ENCODE results near the gene ASAP2.

ASAP2 gene

GRCh38 chr2:9364791-9365497, 158.3 kb downstream of the ASAP2 start:
- TF ChIP-seq CTCF (IDR thresholded peaks at IDR 0.05), result no peak

- TF ChIP-seq CTCF (IDR thresholded peaks at IDR 0.05), result no peak
These were observed 158.9 kb downstream of the ASAP2 start for GRCh38 chr2:9365498-9366019.

GRCh38 chr2:9366026-9366425, 159.4 kb downstream of the ASAP2 start:
- no peak for TF ChIP-seq CTCF (IDR thresholded peaks at IDR 0.05)

GRCh38 chr2:9370746-9371145, 164.1 kb downstream of the ASAP2 start:
- no peak for TF ChIP-seq CTCF (IDR thresholded peaks at IDR 0.05)

GRCh38 chr2:9373047-9373446, 166.4 kb downstream of the ASAP2 start:
- TF ChIP-seq CTCF (IDR thresholded peaks at IDR 0.05), result no peak

- no peak for TF ChIP-seq CTCF (IDR thresholded peaks at IDR 0.05)
These were observed 166.9 kb downstream of the ASAP2 start for GRCh38 chr2:9373476-9373875.

GRCh38 chr2:9374071-9374730, 167.6 kb downstream of the ASAP2 start:
- TF ChIP-seq CTCF (IDR thresholded peaks at IDR 0.05), result no peak
